NCI-H82 treated with DMSO at 0.1 percent for 48 hours (cell line): ENCODE measurements around the gene TMC7.

Source experiments
- DNase-seq: peaks from one replicate; lab custom pipeline; 2025; ENCODE audit not compliant: unreplicated experiment; lab: John Stamatoyannopoulos, UW

The TMC7 gene

DNA sequence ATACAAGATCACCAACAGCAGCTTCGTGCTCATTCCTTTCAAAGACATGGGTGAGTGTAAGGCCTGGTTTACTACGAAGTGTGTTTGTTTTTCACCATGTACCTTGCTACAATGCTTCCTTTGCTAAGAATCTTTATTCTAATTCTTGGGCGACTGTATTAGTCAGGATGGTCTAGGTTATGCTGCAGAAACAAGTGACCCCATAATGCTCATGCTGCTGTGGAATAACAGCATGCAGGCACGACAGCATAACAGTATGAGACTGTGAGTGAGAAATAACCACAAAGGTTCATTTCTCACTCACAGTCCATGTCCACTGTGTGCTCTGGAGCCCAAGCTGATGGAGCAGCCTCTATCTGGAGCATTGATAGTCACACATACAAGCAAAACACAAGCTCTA, 38.0 kb downstream of the TMC7 start:
- no peak for DNase-seq

DNA sequence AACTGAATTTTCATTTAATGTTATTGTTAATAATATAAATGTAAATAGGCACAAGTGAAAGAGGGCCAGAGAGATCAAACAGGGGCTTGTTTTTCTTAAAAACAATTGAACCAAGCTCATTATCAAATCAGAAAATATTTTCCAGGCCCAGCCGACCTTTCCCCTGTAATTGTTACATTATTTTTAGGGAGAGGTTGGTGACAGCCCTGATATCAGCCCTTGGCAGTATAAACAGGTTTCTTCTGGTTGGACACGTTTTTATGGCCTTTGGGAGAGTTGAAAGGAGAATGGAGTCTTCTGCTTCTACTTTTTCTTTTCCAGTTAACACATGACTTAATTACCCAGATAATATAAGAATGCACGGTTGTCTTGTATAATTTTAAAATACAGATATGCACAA, 43.7 kb downstream of the TMC7 start:
- DNase-seq = no peak

GRCh38 chr16:19029980-19030379, 46.2 kb downstream of the TMC7 start:
- no peak for DNase-seq

DNA sequence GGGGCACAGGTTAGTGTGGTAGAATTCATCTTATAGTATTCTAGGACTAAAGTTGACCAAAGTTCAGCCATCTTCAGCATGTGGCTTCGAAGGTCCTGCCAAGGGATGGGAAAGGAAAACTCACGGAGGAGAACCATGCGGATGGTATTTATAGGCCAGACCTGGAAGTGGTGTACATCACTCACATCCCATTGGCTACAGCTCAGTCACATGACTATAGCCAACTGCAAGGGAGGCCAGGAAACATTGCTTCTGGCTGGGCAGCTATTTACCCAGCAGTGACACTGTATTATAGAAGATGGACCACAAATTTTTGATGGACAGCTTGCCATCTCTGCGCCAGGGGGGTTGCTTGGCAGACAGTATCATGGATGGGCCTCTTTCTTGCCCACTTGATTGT, 48.0 kb downstream of the TMC7 start:
- no peak for DNase-seq

- no peak for DNase-seq
Measured at GRCh38 chr16:19033761-19034160, 50.0 kb downstream of the TMC7 start.

GRCh38 chr16:19040400-19040799, 56.7 kb downstream of the TMC7 start:
- DNase-seq = no peak

DNA sequence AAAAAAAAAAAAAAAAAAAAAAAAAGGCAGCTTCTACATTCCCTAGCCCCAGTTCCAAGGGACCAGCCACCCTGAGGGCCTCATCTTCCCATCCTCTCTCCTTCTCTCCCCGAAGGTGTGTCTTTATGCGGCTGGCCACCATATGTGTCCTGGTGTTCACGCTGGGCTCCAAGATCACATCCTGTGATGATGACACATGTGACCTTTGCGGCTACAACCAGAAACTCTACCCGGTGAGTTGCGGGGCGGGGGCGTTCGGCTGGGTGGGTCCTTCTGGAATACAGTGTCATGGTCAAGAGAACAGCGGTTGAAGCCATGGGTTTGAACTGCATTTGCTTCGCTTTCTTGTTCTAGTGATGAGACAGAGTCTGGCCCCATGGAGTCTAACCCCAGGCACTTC, 61.0 kb downstream of the TMC7 start:
- DNase-seq = no peak

DNA sequence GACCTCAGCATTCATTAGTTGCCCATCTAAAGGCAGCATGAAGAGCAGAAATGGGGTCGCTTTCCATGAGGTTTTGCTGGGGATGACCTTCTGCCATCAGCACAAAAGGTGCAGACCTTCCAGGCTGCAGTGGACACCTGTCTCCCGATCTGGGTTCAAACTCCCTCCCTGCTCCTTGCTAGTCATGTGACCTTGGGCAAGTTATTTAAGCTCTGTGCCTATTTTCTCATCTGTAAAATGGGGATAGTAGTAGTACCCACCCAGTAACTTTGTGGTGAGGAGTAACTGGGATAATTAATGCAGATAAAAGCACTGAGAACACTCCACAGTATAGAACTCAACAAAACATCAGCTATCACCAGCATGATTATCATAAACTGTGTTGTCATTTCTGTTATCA, 62.3 kb downstream of the TMC7 start:
- no peak for DNase-seq

DNA sequence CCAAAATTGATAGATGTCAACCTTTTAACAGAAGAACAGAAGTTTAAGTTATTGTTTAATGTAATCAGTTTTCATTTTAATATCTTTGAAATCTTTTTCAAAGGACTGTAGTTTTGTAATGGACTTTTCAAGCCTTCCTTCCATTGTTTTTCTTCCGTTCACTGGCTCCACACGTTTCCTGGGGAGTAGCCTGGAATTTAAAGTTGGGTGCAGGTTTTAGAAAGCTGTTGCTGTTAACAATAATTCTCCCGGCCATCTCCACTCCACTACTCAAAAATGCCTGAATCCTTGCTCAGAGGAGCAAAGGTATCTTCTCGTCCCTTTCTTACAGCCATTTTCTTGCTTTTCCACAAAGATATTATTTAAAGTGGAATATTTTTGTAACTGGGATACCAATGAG, 79.0 kb downstream of the TMC7 start:
- DNase-seq = no peak

- DNase-seq = no peak
Measured at GRCh38 chr16:19066988-19067348, 83.2 kb downstream of the TMC7 start.

DNA sequence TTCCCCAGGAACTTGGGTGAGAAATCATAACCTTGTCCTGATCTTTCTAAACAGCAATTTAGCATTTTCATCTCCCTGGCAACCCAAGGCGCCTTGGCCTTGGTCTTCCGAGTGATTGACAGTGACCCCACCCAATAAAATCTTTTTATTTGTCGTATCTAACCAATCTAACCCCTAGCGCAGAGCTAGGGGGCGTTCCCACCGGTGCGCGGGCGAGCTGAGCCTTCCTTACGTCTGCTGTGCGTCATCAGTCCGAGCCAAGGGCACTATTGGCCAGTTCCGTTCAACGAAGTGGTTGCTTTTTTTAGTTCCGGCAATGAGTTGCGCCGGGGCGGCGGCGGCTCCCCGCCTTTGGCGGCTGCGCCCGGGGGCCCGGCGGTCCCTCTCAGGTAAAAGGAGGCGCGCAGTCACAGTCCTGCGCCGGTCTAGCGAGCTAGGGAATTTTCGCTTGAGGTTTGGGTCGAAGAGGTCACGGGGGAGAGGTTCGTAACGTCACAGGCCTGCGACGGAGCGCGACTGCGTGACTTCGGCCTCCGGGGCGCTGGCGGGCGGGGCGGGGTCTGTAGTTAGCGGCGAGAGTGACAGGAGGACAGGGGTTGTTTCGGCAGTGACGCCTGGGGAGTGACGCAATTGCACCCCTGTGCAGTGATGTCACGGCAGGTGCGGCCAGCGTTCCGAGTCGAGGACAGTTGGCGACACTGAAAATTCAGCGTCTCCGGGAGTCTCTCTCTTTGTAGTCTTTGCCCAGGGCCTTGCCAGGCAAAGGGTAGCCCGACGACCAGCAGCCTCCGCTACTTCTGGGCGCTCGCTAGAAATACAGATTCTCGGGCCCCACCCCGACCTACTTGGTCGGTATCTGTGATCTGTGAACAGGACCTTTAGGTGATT, 83.9 kb downstream of the TMC7 start, which contains the start of gene COQ7:
TSS of gene COQ7 (plus strand) at position 266 of the 888 bp plus-strand sequence. CDS start at position 317, 51 bp downstream.
- DNase-seq = peak; percentile 98

GRCh38 chr16:19068237-19068815, 84.6 kb downstream of the TMC7 start:
- DNase-seq = no peak

DNA sequence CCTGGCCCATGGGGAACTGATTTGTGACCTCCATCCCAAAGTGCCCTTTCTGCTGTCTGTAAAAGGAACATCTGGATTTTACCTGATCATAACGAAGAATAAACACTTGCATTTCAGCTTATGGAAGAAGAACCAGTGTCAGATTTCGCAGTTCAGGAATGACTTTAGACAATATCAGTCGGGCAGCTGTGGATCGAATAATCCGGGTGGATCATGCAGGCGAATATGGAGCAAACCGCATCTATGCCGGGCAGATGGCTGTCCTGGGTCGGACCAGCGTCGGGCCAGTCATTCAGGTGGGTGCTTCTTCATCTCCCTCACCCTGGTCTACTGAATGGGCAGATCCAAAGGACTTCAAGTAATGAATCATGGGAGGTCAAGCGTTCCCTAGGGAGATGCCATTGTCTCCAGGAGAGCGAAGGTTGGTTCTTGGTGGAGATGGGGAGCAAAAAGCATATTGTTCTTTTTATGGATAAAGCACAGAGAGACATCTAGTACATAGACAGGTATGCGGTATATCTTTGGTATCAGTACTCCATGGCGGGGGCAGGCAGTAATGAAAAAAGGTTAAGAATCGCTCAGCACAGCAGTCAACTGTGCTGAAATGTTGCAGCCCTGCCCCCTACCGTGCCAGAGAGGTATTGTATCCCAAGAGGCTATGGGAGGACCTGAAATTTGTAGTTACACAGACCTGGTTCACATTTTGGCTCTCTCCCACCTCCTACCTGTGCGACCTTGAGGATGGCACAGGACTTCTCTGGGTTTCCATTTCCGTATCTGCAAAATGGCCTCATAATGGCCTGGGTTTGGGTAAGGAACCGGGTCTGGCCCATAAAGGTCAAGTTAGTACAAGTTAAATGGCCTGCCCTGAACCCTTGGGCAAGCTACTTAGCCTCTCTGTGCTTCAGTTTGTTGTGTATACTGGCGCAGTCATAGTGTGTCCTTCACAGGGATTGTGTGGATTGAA, 88.4 kb downstream of the TMC7 start:
- DNase-seq = peak; percentile 14

- no peak for DNase-seq
Measured at GRCh38 chr16:19073344-19073743, 89.6 kb downstream of the TMC7 start.

GRCh38 chr16:19073863-19074262, 90.1 kb downstream of the TMC7 start:
- no peak for DNase-seq

DNA sequence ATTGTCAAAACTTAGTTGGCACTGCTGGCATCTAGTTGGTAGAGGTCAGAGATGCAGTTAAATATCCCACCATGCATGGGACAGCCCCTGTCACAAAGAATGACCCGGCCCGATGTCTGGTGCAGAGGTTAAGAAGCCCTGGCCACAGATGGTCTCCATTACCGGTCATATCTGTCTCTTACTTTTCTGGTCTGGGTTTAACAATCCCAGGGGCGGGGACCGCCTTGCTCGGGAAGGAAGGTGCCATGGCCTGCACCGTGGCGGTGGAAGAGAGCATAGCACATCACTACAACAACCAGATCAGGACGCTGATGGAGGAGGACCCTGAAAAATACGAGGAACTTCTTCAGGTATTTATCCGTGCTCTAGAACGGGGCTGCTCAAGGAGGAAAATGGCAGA, 91.8 kb downstream of the TMC7 start:
- no peak for DNase-seq

GRCh38 chr16:19077879-19078278, 94.1 kb downstream of the TMC7 start:
- DNase-seq = no peak

GRCh38 chr16:19083670-19084069, 99.9 kb downstream of the TMC7 start:
- peak; percentile 15 for DNase-seq

DNA sequence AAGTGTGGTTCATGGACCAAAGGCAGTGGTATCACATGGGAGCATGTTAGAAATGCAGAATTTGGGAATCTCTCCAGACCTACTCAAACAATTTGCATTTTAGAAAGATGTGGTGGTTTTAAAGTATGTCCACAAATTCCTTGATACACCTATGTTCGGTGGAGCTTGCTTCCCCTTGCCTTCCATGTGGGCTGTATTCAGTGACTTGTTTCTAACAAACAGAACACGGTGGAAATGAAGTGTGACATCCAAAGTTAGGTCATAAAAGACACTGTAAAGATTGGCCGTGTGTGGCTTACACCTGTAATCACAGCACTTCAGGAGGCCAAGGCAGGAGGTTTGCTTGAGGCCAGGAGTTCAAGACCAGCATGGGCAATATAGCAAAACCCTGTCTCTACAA, 100.4 kb downstream of the TMC7 start:
- DNase-seq = no peak

DNA sequence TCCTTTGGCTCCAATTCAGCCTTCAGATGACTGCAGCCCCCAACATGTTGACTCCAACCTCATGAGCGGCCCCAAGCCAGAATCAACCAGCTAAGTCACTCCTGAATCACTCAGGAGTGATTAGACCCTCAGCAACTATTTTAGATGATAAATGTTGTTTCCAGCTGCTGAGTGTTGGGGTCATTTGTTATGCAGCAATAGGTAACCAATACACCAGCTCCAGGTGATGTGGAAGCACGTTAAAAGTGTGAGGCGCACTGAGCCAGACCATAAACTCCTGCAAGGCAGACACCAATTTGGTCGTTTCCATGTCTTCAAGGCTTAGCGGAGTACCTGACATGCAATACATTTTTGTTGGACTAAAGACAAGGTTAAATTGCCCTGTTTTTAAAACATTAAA, 101.1 kb downstream of the TMC7 start:
- DNase-seq = no peak

- DNase-seq = no peak
Measured at GRCh38 chr16:19085679-19086200, 102.0 kb downstream of the TMC7 start.
